Measurements from ENCODE around the gene DAB1.

- TF ChIP-seq POLR2A (IDR thresholded peaks at IDR 0.05) (no peak), CTCF (IDR thresholded peaks at IDR 0.05) (no peak)
Measured at GRCh38 chr1:56963667-56964066, 460.2 kb downstream of the DAB1 start.

All from upper lobe of left lung (tissue), 4 donors.